ENCODE results near the gene PCGF2. TPM values are rescaled to one million over a fixed set of nuclear protein-coding genes. Genes with fewer than 3 reads are reported as not detected.

The PCGF2 gene
- total and polyA plus RNA-seq, 2 of the 8 experiments (the other 6 are each of a cell fraction or from before 2014, with no cell fraction given): 42.1 to 93.3 TPM

GRCh38 chr17:38719943-38720641 is 28.0 kb downstream of the PCGF2 start:
- H3K27ac ChIP-seq (ENCODE audit: low read depth, low read length): no peak overlapping the region
- no peak overlapping the region for H2BK20ac ChIP-seq (ENCODE audit: low read length)
- H3K23me2 ChIP-seq (ENCODE audit: low read depth, low read length): peaks cover 2% of the 10 kb centered on the region; the same call in 1 of the 2 replicates
- WGBS, 2 experiments (ENCODE audit: extremely low coverage in 1 of 2, insufficient coverage in 1 of 2, insufficient read length in 1 of 2, insufficient replicate concordance in 2 of 2, low coverage in 1 of 2, low lambda C conversion rate in 2 of 2, missing lambda C conversion rate in 1 of 2): 55% methylated on average over 27 of the region's 39 CpGs; no CpG with 5 or more reads in 1 of the 2 experiments
- peaks cover 11 to 29% (median 16%) of the 10 kb centered on the region in 4 experiments for H3K4me1 ChIP-seq (replicated peaks in 1 of 4; ENCODE audit: control insufficient read depth in 3 of 4, insufficient read depth in 4 of 4, low read length in 3 of 4)
- H3K4me2 ChIP-seq (ENCODE audit: insufficient read depth in 1 of 2, low read depth in 2 of 2, low read length in 2 of 2): peak overlapping the region; percentile 57 to 73
- peak overlapping the region in 3 of 4 experiments; percentile 2 to 40 (median 17); a peak in 5 of 8 replicates for H3K4me3 ChIP-seq (ENCODE audit: extremely low read depth in 1 of 4, insufficient read depth in 2 of 4, low read depth in 3 of 4, low read length in 4 of 4)
- H3K36me3 ChIP-seq (ENCODE audit: control insufficient read depth in 2 of 4, insufficient read depth in 4 of 4, low read length in 3 of 4): no peaks in the 10 kb centered on the region
- no peaks in the 10 kb centered on the region for H3K79me1 ChIP-seq (ENCODE audit: low read depth, low read length)
- H4K20me1 ChIP-seq (replicated peaks in 1 of 2; ENCODE audit: control insufficient read depth in 1 of 2, insufficient read depth in 2 of 2, low read length in 2 of 2): no peaks in the 10 kb centered on the region
- peak overlapping the region; percentile 60; the same call in 1 of the 2 replicates for H2BK12ac ChIP-seq (ENCODE audit: low read depth, low read length)
- H3K18ac ChIP-seq (ENCODE audit: extremely low read depth, low read length): no peak overlapping the region; the same call in none of the 2 replicates
- peaks cover 0 to 10% (median 7%) of the 10 kb centered on the region in 4 experiments; a peak in 6 of 7 replicates for H3K27me3 ChIP-seq (replicated peaks in 1 of 4; ENCODE audit: control insufficient read depth in 3 of 4, extremely low read depth in 1 of 4, insufficient read depth in 3 of 4, low read length in 3 of 4)
- H2BK120ac ChIP-seq (replicated peaks; ENCODE audit: low read depth, low read length): no peak overlapping the region
- H3K14ac ChIP-seq (ENCODE audit: insufficient read length): no peak overlapping the region
- no peak overlapping the region for H2AK5ac ChIP-seq (ENCODE audit: low read depth, low read length)
- no peak overlapping the region; a peak in 1 of 7 replicates for H3K9ac ChIP-seq (replicated peaks in 1 of 4; ENCODE audit: extremely low read depth in 1 of 4, low read depth in 3 of 4, low read length in 3 of 4)
- no peak overlapping the region for H4K5ac ChIP-seq (ENCODE audit: insufficient read length, low read depth, low read length)
- no peaks in the 10 kb centered on the region for H3K79me2 ChIP-seq (ENCODE audit: control insufficient read depth in 1 of 2, insufficient read depth in 2 of 2, low read length in 2 of 2)
- POLR2A ChIA-PET (ENCODE audit: partially characterized antibody): interaction anchor here (0.9 to 3.7 kb wide), 11 partner anchors 8 to 133 kb away, joined by 3 to 29 read pairs (median 7); partner anchors contain the start of genes CISD3, MLLT6, PSMB3 and RPL23
- CTCF ChIA-PET (ENCODE audit: partially characterized antibody): interaction anchor here (0.8 to 7.9 kb wide), 10 partner anchors 11 to 1635 kb away, joined by 3 to 49 read pairs (median 4); partner anchors contain the start of gene MLLT6
- H2BK5ac ChIP-seq (ENCODE audit: low read depth, low read length): peak overlapping the region; percentile 78; the same call in 1 of the 2 replicates
- H2BK15ac ChIP-seq (ENCODE audit: low read length): no peak overlapping the region
- no peak overlapping the region for H3K23ac ChIP-seq (ENCODE audit: insufficient read length)
- no peak overlapping the region for H3K56ac ChIP-seq (replicated peaks; ENCODE audit: insufficient read length, low read depth, low read length)
- DNase-seq (ENCODE audit: low read depth in 1 of 2, low spot score in 2 of 2) (peak; percentile 50 to 81), FAIRE-seq (no peak)
- H3K4ac ChIP-seq (replicated peaks; ENCODE audit: insufficient read length, low read depth, low read length): no peak overlapping the region
- no peaks in the 10 kb centered on the region for H3K9me3 ChIP-seq (ENCODE audit: insufficient read depth in 2 of 2, low read depth in 1 of 2, low read length in 1 of 2)
- no peak overlapping the region for H4K91ac ChIP-seq (replicated peaks; ENCODE audit: insufficient read length, low read length)
- peak; percentile 95 for TF ChIP-seq MAX (IDR thresholded peaks at IDR 0.05)
- TF ChIP-seq CBX8 (IDR thresholded peaks at IDR 0.05; ENCODE audit: borderline replicate concordance, low read depth, low read length): no peak
- TF ChIP-seq CEBPB (IDR thresholded peaks at IDR 0.05; ENCODE audit: low read depth, low read length): no peak
- TF ChIP-seq SP1 (IDR thresholded peaks at IDR 0.05; ENCODE audit: low read depth, low read length): peak; percentile 59; the same call in 1 of the 2 replicates
- TF ChIP-seq E2F6 (IDR thresholded peaks at IDR 0.05): peak; percentile 98
- TF ChIP-seq RAD21 (IDR thresholded peaks at IDR 0.05 in 1 of 2, conservative IDR thresholded peaks at IDR 0.05 in 1 of 2; ENCODE audit: low read depth in 2 of 2, low read length in 2 of 2): no peak
- TF ChIP-seq USF2 (IDR thresholded peaks at IDR 0.05; ENCODE audit: low read length): no peak
- no peak overlapping the region for H2AFZ ChIP-seq (ENCODE audit: low read length)
- no peak overlapping the region; the same call in 1 of the 2 replicates for H4K8ac ChIP-seq (ENCODE audit: extremely low read depth, insufficient read depth, low read length)
